ENCODE data around the gene IGF2BP2.

DNA sequence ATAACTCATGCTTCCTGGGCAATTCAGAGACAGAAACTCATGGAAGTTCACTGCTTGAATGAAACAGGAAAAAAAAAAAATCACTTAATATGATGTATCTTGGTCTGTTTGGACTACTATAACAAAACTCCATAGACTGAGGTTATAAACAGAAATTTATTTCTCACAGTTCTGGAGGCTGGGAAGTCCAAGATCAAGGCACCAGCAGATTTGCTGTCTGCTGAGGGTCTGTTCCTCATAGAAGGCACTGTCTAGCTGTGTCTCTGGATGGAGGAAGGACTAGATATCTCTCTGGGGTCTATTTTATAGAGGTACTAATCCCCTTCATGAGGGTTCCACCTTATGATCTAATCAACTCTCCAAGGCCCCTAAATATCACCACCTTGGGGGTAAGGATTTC, 119.3 kb downstream of the IGF2BP2 start:
- no peak for TF ChIP-seq CTCF (conservative IDR thresholded peaks at IDR 0.05)
- no peak for TF ChIP-seq ZFX (IDR thresholded peaks at IDR 0.05)
